ENCODE data around the gene SLC6A3. TPM values are rescaled to one million over a fixed set of nuclear protein-coding genes. Genes with fewer than 3 reads are reported as not detected.

Gene SLC6A3
- total RNA-seq, 1 donor, result not detected

DNA sequence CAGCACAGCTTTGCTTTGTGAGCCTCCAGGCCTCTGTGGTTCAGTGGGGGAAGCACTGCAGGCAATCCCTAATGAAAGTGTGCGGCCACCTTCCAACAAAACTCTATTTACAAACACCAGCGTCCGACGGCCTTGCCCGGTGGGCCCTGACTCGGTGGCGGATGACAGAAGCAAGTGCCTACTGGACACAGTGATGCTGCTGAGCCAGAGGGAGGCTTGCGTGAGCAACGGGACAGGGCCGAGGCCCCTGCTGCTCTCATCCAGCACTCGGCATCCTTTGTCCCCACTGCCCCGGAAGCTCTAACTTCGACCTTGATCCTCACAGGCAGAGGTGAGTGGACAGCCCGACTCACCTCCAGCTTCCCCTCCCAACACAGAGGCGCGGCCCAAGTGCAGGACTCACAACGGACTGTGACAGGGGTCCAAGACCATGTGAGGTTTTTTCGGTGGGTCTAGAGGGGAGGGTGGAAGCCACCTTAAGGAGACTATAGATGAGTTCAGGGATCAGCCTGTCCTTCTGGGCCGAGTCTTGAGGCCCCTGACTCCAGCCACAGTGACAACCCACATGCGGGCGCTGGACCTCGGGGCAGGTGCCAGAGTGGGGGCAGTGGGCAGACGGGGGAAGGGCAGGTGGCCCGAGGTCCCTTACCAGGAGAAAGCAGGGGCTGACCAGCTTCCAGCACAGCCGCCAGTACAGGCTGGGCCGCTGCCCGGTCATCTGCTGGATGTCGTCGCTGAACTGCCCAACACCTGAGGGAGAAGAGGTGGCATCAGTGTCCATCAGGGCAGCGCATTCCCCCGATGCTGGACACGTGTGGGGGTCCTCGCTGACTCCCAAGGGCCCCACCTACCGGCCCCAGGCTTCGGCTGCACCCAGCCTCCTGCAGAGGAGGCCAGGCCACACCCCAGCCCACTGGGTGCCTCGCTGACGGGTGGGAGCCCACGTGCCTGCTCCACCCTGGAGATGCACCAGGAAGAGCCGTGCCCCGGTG lies 39.4 kb downstream of the SLC6A3 start:
- Histone ChIP-seq H3K4me2 (ENCODE audit: insufficient read depth, low read length) (no peak overlapping the region), H2AFZ (ENCODE audit: low read length) (no peak overlapping the region), H3K9me3 (ENCODE audit: low read depth, low read length) (no peaks in the 10 kb centered on the region), H3K27me3 (ENCODE audit: insufficient read depth, low read length) (peaks cover 3% of the 10 kb centered on the region), H3K79me2 (ENCODE audit: insufficient read depth, low read length) (no peaks in the 10 kb centered on the region), H3K4me1 (ENCODE audit: insufficient read depth, low read length) (no peaks in the 10 kb centered on the region), H4K20me1 (ENCODE audit: insufficient read depth, low read length) (no peaks in the 10 kb centered on the region), H3K36me3 (ENCODE audit: insufficient read depth, low read length) (no peaks in the 10 kb centered on the region), H3K4me3 (ENCODE audit: insufficient read depth, low read length) (no peak overlapping the region), H3K27ac (ENCODE audit: low read depth, low read length) (no peak overlapping the region)
- DNase-seq (ENCODE audit: insufficient read length, low spot score, missing footprints), result peak; percentile 66
- TF ChIP-seq, protein P1, sequence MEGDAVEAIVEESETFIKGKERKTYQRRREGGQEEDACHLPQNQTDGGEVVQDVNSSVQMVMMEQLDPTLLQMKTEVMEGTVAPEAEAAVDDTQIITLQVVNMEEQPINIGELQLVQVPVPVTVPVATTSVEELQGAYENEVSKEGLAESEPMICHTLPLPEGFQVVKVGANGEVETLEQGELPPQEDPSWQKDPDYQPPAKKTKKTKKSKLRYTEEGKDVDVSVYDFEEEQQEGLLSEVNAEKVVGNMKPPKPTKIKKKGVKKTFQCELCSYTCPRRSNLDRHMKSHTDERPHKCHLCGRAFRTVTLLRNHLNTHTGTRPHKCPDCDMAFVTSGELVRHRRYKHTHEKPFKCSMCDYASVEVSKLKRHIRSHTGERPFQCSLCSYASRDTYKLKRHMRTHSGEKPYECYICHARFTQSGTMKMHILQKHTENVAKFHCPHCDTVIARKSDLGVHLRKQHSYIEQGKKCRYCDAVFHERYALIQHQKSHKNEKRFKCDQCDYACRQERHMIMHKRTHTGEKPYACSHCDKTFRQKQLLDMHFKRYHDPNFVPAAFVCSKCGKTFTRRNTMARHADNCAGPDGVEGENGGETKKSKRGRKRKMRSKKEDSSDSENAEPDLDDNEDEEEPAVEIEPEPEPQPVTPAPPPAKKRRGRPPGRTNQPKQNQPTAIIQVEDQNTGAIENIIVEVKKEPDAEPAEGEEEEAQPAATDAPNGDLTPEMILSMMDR (IDR thresholded peaks at IDR 0.05; ENCODE audit: extremely low read depth, low read depth, low read length), result no peak

GRCh38 chr5:1405121-1405520 lies 40.1 kb downstream of the SLC6A3 start:
- peaks cover 3% of the 10 kb centered on the region for H3K27me3 ChIP-seq (ENCODE audit: insufficient read depth, low read length)
- H3K4me3 ChIP-seq (ENCODE audit: insufficient read depth, low read length), result no peak overlapping the region
- TF ChIP-seq, protein P1 (IDR thresholded peaks at IDR 0.05; ENCODE audit: extremely low read depth, low read depth, low read length), result no peak
- no peaks in the 10 kb centered on the region for H4K20me1 ChIP-seq (ENCODE audit: insufficient read depth, low read length)
- no peaks in the 10 kb centered on the region for H3K9me3 ChIP-seq (ENCODE audit: low read depth, low read length)
- no peaks in the 10 kb centered on the region for H3K36me3 ChIP-seq (ENCODE audit: insufficient read depth, low read length)
- no peaks in the 10 kb centered on the region for H3K79me2 ChIP-seq (ENCODE audit: insufficient read depth, low read length)
- DNase-seq (ENCODE audit: insufficient read length, low spot score, missing footprints), result peak; percentile 62
- no peaks in the 10 kb centered on the region for H3K4me1 ChIP-seq (ENCODE audit: insufficient read depth, low read length)
- H2AFZ ChIP-seq (ENCODE audit: low read length), result no peak overlapping the region
- H3K27ac ChIP-seq (ENCODE audit: low read depth, low read length), result no peak overlapping the region
- H3K4me2 ChIP-seq (ENCODE audit: insufficient read depth, low read length), result no peak overlapping the region

DNA sequence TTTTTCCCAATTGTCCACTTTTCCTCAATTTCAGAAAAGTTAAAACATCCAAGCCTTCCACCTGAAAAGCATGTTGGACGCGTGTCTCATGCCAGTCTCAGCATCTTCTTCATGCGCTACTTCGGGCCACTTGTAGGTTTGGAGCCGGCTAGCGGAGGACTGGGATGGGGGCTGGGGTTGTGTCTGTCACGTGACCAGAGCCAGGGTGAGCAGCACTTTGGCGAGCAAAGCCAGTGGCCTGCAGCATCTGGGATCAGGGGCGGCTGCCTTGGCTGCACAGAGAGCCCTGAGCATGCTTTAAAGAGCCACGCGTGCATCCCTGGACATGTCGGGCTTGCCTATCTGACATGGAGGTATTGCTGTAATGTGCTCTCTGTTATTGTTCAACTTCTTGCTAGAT lies 41.2 kb downstream of the SLC6A3 start:
- Histone ChIP-seq H3K4me2 (ENCODE audit: insufficient read depth, low read length) (no peak overlapping the region), H3K4me3 (ENCODE audit: insufficient read depth, low read length) (no peak overlapping the region), H3K27ac (ENCODE audit: low read depth, low read length) (no peak overlapping the region), H3K4me1 (ENCODE audit: insufficient read depth, low read length) (no peaks in the 10 kb centered on the region), H4K20me1 (ENCODE audit: insufficient read depth, low read length) (no peaks in the 10 kb centered on the region), H3K79me2 (ENCODE audit: insufficient read depth, low read length) (no peaks in the 10 kb centered on the region), H3K9me3 (ENCODE audit: low read depth, low read length) (peaks cover 5% of the 10 kb centered on the region), H3K36me3 (ENCODE audit: insufficient read depth, low read length) (no peaks in the 10 kb centered on the region), H2AFZ (ENCODE audit: low read length) (no peak overlapping the region), H3K27me3 (ENCODE audit: insufficient read depth, low read length) (peaks cover 3% of the 10 kb centered on the region)
- peak; percentile 52 for DNase-seq (ENCODE audit: insufficient read length, low spot score, missing footprints)
- TF ChIP-seq, protein P1 (IDR thresholded peaks at IDR 0.05; ENCODE audit: extremely low read depth, low read depth, low read length), result no peak

DNA sequence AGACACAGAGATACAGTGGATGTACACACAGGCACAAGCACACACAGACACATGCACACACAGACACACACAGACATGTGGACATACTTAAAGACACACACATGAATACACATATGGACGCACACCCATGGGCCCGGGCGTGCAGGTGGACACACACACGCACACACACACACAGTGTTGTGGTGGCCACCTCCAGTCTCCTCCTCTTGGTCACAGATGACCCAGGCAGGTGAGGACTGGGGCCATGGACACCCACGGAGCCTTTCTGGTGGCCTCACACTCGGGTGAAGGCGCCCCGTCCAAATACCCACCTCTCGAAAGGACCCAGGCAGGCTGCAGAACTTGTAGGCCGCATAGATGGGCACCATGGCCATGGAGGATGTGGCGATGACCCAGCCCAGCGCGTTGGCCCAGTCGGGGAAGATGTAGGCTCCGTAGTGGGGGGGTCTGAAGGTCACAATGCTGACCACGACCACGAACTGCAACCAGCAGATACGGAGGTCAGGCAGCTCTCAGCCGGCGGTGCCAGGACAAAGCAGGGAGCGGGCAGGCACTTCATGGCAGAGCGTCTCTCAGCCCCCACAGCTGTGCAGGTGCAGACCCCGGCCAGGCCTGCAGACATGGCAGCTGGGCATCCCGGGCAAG lies 42.5 kb downstream of the SLC6A3 start:
- Histone ChIP-seq H3K27me3 (ENCODE audit: insufficient read depth, low read length) (peaks cover 6% of the 10 kb centered on the region), H3K36me3 (ENCODE audit: insufficient read depth, low read length) (no peaks in the 10 kb centered on the region), H3K4me3 (ENCODE audit: insufficient read depth, low read length) (no peak overlapping the region), H3K4me1 (ENCODE audit: insufficient read depth, low read length) (no peaks in the 10 kb centered on the region), H4K20me1 (ENCODE audit: insufficient read depth, low read length) (no peaks in the 10 kb centered on the region), H3K27ac (ENCODE audit: low read depth, low read length) (no peak overlapping the region), H3K4me2 (ENCODE audit: insufficient read depth, low read length) (no peak overlapping the region), H2AFZ (ENCODE audit: low read length) (no peak overlapping the region), H3K79me2 (ENCODE audit: insufficient read depth, low read length) (no peaks in the 10 kb centered on the region), H3K9me3 (ENCODE audit: low read depth, low read length) (peaks cover 5% of the 10 kb centered on the region)
- TF ChIP-seq, protein P1 (IDR thresholded peaks at IDR 0.05; ENCODE audit: extremely low read depth, low read depth, low read length), result no peak
- DNase-seq (ENCODE audit: insufficient read length, low spot score, missing footprints), result peak; percentile 53
